DMS79 treated with DMSO at 0.1 percent for 48 hours (cell line): ENCODE results near the gene RWDD3.
A peak's percentile ranks its signal among the peaks of the same experiment; 100 is the strongest.

Experiments used
- DNase-seq: peaks from one replicate; lab custom pipeline; 2025; lab: John Stamatoyannopoulos, UW

The RWDD3 gene, protein sequence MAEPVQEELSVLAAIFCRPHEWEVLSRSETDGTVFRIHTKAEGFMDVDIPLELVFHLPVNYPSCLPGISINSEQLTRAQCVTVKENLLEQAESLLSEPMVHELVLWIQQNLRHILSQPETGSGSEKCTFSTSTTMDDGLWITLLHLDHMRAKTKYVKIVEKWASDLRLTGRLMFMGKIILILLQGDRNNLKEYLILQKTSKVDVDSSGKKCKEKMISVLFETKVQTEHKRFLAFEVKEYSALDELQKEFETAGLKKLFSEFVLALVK

DNA sequence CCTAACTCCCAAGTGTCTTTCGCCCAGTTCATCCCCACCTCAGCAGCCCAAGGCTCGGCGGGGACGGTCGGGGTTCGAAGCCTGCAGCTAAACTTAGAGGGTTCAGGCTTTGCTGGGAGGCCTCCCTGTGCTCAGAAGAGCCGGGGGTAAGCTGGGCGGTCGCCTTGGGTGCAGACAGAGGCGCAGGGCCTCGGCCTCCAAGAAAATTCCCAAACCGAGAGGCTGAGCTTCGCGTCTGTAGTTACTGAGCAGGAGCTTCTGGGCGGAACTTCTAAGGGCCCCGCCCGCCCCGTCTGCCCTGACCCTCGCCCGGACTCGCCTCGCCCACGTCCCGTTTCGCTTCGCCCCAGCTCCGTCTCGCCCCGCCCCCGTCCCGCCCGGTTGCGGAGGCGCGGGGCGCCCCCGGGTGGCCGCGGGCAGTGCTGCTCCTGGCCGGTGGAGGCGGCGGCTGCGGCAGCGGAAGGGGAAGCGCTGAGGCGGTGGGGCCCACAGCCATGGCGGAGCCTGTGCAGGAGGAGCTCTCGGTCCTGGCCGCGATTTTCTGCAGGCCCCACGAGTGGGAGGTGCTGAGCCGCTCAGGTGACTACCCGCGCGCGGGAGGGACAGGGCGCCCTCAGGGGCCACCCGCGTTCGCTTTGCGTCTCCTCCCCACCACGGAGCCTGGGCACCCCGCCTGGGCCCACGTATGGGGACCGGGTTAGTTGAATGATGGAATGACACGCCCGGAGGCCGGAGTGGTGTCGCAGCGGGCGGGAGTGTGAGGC is at the start of gene RWDD3:
RWDD3 (plus strand) TSS at position 474 of the 764 bp plus-strand sequence; CDS start at position 495, 21 bp downstream.
- peak; percentile 90 for DNase-seq

DNA sequence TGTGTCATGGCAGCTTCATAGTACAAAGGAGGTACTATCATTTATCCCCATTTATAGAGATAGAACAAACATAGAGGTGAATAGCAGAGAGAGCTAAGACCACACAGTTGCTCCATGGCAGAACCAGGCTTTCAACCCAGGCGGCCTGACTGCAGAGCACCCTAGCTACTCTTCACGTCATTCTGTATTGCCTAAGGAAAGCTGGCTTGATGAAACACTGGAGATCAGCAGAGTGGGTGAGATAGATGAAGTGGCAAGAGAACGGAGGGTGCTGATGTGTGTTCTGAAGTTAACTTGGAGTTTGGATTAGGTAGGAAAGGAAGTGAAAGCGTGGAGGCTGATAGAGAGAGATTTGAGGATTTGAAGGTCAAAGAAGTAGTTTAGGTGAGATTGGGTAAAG is 47.9 kb upstream of the RWDD3 start:
- no peak for DNase-seq

DNA sequence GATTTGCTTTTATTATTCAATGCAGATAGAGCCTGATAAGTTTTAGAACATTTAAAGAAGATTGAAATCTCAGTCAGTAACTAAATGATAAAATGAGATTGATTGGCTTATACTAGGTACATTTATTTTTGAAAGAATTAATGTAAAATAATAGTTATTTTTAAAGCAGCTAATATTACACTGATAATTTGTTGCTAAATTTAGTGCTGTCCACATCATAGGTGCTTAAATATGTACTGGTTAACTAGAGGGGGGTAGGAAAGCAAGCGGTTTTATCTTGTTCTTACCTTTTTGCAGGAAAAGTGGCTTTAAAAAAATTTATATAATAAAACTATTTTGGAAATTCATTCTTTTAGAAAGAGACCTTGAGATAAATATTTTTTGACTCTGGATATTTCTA is 40.4 kb upstream of the RWDD3 start:
- DNase-seq = no peak

DNA sequence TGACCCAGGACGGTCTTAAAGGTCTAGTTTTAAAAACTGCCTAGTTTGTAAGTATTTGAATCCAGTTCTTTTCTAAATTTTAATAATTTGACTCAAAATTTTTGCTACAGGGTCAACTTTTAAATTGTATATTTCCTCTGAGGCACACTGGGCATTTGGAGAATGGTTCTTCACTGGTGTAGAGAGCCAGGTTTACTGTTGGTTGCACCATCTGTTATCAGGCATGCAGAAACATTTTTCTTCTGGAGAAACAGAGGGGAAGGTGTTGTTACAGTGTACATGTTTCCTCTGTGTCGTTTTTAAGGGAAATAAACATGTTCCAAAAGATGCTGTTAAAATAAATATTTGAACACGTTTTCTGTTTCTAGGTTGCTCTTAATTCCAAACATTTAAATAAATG is 39.0 kb upstream of the RWDD3 start:
- DNase-seq = no peak

DNA sequence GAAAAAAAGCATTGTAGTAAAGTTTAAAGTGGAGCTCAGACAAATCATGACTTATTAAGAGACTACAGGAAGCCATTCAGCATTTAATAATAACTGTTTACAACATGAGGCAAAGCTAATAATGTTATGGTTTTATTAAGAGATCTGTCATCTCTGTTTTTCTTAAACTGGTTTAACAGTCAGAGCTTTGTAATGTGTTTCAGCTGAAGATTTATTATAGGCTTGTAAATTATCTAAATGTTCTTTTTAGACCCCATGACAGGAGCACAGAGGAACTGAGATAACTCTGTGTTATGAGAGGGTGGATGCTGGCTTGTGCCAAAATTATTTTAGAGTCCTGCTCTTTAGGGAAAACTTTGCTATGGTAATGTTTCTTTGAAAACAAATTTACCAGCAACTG is 38.0 kb upstream of the RWDD3 start:
- DNase-seq = no peak

DNA sequence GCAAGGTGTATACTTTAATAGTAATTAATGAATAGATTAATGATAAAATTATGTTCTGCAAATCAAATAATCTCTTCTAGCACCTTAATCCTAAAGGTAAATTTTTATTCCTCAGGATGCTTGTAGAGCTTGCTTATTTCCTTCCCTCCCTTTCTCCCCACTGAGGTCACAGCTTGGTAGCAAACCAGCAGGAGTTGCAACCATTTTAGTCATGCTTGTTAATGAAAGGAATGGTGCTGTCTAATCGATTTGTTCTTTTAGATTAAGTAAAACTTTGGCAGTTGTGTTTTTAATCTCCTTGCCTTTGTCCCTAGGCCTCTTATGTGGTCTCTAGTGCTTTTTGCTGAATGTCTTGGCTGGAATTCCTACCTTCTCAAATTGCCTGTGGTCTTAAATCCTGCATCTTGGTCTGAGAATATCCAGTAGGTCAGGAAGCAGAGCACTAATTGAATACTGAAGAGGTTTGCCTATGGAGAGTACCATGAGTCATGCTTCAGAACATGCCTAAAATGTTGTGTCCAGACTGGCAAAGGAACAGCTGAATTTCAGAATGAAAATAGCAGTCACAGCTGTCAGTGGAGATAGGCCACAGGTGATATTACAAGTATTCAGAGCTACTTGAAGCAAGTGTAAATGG is 36.3 kb upstream of the RWDD3 start:
- DNase-seq = peak; percentile 100

DNA sequence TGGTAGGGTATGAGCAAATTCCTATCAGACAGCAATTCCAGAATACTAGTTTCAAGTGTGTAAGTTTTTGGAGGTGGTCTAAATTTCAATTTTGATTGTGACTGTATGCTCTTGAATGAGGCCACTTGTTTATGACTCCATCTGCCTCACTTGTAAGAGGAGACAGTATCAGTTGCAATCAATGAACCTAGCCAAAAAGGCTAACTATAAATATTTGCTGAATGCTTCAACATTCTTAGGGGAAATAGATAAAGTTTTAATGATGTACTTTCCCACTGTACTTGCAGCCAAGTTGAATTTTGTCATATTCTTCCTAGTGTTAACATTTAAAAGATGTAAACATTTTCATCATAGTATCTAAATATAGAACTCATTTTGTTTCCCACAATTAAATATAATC is 32.1 kb upstream of the RWDD3 start:
- no peak for DNase-seq

DNA sequence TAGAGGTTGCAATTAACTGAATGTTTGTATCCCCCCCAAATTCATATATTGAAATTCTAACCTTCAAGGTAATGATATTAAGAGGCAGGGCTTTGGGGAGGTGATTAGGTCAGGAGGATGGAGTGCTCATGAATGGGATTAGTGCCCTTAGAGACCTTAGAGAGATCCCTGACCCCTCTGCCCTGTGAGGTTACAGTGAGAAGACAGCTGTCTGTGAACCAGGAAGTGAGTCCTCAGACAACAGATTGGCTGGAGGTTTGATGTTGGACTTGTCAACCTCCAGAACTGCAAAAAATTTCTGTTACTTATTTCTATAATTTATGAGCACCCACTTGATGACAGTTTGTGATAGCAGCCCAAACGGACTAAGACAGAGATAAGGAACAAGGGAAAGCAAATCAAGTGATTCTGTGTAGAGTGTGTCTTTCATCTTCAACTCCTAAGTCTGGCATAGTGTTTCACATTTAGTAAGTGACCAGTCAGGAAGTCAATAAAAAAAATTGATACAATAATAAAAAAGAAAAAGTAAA is 30.0 kb upstream of the RWDD3 start:
- DNase-seq = no peak

DNA sequence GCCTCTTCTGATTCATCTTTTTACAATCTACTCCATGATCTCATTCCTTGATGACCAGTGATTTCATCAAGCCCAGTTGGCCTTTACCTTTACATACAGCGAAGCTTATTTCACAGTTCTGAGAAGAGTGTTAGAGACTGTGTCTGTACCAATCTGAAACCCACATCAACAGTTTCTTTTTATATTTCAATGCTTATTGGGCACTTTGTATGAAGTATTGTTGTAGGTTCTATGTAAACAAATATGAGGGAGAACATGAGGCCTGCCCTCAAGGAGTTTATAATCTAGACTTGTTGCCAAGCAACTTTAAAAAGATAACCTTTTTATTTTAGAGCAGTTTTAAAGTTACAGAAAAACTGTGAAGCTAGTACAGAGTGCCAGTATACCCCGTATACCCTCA is 27.5 kb upstream of the RWDD3 start:
- DNase-seq = no peak

DNA sequence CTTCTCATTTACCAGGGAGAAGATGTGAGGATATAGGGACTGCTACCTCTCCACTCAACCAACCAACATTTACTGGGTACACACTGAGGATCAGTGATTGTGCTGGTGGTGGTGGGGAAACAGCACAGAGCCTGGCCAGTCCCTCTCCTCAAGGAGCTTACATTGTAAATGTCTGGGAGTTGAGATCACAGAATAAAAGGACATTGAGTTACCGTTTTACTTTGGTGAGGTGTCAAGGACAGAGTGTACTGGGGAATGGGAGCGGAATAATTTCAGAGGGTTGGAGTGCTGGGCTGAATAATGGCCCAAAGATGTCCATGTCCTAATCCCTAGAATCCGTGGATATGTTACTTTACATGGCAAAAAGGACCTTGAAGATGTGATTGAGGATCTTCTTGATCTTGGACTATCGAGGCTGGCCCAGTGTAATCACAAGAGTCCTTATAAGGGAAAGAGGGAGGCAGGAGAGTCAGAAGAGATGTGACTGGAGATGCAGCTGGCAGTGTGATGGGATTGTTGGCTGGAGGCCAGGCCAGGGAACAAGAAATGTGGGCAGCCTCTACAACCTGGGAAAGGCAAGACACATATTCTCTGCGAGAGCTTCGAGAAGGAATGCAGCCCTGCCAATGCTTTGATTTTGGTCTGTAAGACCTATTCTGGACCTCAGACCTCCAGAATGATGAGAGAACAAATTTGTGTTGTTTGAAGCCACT is 26.6 kb upstream of the RWDD3 start:
- DNase-seq = peak; percentile 75

DNA sequence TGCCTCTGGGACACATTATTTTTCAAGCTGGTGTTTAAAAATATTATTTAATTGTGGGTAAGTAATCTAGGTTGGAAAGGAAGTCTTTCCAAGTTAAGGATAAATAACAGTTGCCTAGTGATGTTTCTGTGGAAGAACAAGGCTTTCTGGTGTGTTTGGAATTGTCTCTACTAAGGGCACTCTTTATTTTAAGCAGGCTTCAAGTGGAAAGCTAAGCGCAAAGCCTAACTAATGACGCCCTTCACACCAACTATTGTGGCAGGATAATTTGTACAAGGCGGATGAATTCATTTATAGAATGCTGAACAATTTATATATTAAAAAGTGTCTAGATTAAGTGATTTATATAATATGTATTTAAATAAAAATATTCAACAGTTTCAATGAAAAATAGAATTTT is 25.1 kb upstream of the RWDD3 start:
- DNase-seq = no peak

DNA sequence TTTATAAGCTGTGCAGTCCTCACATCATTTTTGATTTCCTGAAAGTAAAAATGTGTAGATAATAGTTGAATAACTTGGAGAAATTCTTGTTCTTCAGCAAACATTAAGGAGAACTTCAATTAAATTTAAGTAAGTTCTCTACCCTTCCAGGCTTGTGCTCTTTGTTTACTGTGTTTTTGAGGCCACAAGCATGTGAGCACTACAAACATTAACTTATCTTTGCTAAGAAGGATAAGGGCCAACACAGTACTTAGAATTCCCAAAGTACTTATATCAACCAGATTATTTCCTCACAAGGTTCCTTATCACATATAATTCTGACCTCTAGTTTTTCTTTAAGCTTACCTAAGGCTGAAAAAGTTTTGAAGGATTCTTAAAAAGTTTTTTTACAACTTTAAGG is 24.7 kb upstream of the RWDD3 start:
- DNase-seq = no peak

DNA sequence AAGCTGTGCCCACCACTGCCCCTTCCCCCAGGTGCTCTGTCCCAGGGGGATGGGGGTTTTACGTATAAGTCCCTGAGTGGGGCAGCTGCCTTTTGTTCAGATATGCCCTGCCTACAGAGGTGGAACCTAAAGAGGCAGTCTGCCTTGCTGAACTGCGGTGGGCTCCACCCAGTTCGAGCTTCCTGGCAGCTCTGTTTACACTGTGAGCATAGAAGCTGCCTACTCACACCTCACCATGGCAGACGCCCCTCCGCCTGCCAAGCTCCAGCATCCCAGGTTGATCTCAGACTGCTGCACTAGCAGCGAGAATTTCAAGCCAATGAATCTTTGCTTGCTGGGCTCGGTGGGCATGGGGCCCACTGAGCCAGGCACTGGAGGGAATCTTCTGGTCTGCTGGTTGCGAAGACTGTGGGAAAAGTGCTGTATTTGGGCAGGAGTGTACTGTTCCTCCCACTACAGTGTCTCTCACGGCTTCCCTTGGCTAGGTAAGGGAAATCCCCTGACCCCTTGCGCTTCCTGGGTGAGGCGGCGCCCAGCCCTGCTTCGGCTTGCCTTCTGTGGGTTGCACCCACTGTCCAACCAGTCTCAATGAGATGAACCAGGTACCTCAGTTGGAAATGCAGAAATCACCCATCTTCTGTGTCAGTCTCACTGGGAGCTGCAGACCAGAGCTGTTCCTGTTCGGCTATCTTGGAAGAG is 17.6 kb upstream of the RWDD3 start:
- DNase-seq = no peak

DNA sequence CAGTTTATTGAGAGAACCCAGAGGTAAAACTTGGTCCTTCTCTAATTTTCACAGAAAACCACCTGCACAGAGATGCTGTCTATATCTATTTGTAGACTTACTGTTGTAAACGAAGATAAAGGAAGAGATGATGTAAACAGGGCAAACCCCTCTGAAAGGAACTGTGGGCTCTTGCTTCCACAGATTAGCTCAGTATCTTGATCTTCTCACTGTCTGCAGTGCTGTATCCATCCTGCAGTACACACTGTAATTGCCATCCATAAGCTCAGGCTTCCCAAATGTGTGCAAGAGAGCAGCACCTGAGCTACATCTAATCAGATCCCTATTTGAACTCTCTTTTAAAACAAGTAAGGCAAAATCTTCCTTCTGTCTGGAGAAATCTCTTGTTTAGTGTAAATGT is 16.6 kb upstream of the RWDD3 start:
- DNase-seq = no peak

DNA sequence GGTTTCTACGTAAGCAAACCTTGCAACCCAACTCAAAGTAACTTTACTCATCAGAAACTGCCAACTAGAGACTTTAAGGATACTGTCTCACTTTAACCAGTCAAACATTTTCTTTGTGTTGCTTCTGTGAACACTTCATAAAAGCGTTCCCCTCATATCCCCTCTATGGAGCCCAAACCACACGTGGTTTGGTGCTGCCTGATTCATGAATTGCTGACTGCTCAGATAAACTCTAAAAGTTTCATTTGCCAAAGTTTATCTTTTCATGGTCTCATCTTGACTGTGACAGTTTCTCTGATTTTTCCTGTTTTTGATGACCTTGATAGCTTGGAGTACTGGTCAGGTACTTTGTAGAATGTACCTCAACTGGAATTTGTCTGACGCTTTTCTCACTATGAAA is 14.6 kb upstream of the RWDD3 start:
- no peak for DNase-seq

DNA sequence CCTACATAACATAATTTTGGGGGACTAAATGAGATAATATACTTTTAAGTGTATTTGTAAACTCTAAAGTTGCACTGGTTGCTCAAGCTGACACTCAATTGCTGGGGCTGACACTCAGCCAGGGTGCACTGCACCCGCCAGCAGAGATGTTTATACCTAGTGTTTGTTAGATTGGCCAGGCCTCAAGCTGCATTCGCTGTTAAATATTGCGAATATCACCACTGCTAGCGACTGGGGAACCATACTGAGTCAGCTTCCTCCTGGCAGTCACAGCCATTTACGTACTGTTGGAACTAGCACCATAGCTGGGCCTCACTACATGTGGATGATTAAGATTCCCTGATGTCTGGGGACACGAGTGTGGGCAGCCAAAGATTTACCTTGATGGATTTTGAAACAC is 12.7 kb upstream of the RWDD3 start:
- DNase-seq = no peak

DNA sequence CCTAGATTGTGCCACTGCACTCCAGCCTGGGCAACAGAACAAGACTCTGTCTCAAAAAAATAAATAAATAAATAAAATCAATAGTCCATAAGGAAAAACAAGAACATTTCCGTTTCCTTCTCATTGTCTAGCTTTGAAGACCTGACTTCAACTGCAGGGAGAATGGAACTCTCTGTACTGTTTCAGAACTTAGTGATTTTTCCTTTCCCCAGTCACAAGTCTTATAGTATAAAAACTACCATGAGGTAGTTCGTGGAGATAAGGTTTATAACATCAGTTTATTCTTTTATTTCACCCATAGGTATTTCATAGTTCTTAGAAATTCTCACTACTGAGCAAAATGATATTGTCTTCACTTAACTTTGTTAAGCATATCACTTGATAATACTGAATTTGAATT is 11.4 kb upstream of the RWDD3 start:
- DNase-seq = no peak

DNA sequence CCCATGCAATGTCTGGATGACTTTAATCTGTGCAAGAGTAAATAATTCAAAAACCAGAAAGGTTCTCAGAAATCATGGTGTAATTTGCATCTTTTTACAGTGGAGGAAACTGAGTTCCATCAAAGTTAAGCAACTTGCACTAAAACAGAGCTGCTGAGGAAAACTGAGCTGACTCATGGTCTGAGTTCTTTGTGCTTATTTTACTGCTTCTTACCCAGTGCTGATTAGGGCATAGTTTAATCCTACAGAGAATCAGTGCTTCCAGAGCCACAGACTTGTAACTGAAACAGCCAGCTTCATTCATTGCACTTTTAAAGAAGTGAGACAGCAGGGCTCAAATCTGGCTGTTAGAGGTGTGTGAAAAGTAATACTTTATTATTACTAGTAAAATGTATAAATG is 10.9 kb upstream of the RWDD3 start:
- DNase-seq = no peak

DNA sequence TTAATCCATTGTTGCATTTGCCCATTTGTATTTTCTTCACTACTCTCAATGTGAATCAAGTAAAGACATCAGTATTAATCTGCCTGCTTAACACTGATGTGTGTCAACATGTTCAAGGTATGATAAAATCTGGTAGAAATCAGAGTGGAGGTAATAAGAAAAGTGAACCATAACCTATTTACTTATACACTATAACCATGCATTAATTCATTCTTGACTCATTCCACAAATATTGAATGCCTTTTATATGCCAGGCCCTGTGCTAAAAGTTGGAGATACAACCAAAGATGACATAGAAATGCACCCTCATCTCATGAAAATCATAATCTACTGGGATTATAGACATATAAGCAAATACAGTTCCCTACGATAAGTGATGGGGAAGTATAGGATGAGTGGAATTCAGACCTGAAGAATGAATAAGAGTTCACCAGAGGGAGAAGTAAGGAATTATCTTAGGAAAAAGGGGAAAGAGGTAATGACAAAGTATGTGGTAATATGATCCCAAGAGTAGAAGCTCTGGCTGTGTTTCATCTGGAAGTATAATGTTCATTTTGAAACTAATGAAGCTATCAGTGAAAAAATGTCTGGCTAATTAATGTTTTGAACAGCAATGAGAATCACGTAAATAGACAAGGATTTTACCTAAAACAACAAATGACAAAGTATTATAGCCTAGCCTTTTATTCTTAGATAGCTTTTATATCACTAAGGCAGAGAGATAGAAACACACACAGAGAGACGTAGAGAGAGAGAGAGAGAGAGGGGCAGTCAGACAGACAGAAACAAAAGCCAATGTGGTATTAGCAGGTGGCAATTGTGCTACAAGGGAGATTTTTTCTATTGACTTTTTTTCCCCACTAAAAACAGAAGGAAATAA is 7.0 kb upstream of the RWDD3 start:
- DNase-seq = no peak

DNA sequence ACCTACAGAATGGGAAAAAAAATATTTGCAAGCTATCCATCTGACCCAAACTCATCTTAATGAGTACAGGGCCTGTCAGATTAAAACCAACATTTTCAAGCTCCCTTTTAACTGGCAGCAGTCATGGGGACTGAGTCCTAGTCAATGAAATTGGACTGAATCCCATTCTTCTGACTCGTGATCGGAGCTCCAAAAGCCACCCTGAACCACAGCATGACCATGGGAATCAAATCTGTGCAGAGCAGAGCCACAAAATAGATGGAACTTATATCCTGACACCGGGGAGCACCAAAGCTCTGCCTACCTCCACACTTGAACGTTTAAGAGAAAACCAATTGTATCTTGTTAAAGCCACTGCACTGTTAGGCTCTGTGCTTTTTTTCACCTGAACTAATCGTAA is 5.0 kb upstream of the RWDD3 start:
- no peak for DNase-seq

DNA sequence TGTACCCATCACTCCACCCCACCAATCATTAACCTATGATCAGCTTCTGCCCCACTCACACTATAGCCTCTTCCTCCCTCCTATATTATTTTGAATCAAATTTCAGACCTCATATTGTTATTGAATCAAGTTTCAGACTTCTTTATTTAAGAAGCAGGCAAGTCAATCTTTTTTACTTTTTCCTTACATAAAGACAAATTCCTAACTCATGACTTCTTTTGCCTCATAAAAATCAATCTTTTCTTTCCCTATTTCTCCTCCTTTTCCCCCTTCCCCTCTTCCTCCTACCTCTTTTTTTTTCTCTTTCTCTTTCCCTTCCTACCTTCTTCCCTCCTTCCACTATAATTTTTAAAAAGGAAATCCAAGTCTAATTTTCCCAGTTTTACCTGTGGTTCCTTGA is 4.3 kb upstream of the RWDD3 start:
- no peak for DNase-seq
